ENCODE results near the gene KLHL24.
A peak's percentile ranks its signal among the peaks of the same experiment; 100 is the strongest.
"Not testable (repeated sequence)": the region's sequence is repeated elsewhere in the genome, so short reads cannot be mapped to it uniquely, and the experiment has no call there.

Gene KLHL24

DNA sequence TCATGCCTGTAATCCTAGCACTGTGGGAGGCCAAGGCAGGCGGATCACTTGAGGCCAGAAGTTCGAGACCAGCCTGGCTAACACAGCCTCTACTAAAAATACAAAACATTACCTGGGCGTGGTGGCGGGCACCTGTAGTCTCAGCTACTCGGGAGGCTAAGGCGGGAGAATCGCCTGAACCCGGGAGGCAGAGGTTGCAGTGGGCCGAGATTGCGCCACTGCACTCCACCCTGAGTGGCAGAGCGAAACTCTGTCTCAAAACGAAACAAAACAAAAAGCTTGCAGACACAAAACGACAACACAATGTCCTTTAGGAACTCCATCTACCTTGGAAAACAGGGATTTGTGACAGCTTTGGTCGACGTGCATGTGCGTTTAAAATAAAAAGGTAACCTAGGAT, 716 bp upstream of the KLHL24 start:
- peak overlapping the region; percentile 48 for H3K27ac ChIP-seq (ENCODE audit: low read length)
- H3K4me2 ChIP-seq (ENCODE audit: low read length), result peak overlapping the region; percentile 95
- TF ChIP-seq, protein P1, sequence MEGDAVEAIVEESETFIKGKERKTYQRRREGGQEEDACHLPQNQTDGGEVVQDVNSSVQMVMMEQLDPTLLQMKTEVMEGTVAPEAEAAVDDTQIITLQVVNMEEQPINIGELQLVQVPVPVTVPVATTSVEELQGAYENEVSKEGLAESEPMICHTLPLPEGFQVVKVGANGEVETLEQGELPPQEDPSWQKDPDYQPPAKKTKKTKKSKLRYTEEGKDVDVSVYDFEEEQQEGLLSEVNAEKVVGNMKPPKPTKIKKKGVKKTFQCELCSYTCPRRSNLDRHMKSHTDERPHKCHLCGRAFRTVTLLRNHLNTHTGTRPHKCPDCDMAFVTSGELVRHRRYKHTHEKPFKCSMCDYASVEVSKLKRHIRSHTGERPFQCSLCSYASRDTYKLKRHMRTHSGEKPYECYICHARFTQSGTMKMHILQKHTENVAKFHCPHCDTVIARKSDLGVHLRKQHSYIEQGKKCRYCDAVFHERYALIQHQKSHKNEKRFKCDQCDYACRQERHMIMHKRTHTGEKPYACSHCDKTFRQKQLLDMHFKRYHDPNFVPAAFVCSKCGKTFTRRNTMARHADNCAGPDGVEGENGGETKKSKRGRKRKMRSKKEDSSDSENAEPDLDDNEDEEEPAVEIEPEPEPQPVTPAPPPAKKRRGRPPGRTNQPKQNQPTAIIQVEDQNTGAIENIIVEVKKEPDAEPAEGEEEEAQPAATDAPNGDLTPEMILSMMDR (IDR thresholded peaks at IDR 0.05; ENCODE audit: low read depth, low read length), result no peak
- TF ChIP-seq EZH2phosphoT487 (IDR thresholded peaks at IDR 0.05; ENCODE audit: low read depth), result no peak
- no peaks in the 10 kb centered on the region for H3K27me3 ChIP-seq (ENCODE audit: low read depth, low read length)
- peaks cover 13% of the 10 kb centered on the region for H3K4me1 ChIP-seq (ENCODE audit: low read length)
- H2AFZ ChIP-seq (ENCODE audit: low read depth, low read length), result peak overlapping the region; percentile 99
- H3K9me3 ChIP-seq (ENCODE audit: insufficient read depth, low read length), result no peaks in the 10 kb centered on the region
- peak overlapping the region; percentile 92 for H3K4me3 ChIP-seq (ENCODE audit: low read length)
- H4K20me1 ChIP-seq (ENCODE audit: insufficient read depth, low read length), result no peaks in the 10 kb centered on the region
- H3K36me3 ChIP-seq (replicated peaks; ENCODE audit: low read depth, low read length), result no peaks in the 10 kb centered on the region
- H3K9ac ChIP-seq (ENCODE audit: low read length), result peak overlapping the region; percentile 79
- H3K79me2 ChIP-seq (ENCODE audit: low read length), result peaks cover 11% of the 10 kb centered on the region

DNA sequence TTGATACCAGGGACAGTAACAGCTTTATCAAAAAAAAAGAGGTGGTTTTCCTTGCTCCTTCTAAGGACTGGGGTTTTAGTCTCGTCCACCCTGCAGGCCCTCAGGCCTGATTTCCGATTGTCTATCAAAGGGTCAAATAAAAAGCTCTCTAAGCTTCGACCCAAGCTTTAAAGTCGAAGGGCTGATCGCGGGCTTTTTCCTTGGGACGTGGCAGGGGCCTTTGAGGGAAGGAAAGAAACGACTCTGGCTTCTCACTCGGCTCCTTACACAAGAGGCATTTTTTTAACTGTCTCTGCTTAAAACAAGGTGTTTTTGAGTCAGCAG, 354 bp upstream of the KLHL24 start:
- Histone ChIP-seq H3K4me2 (ENCODE audit: low read length) (peak overlapping the region; percentile 95), H3K4me1 (ENCODE audit: low read length) (peaks cover 13% of the 10 kb centered on the region), H3K36me3 (replicated peaks; ENCODE audit: low read depth, low read length) (no peaks in the 10 kb centered on the region), H3K27ac (ENCODE audit: low read length) (peak overlapping the region; percentile 48), H4K20me1 (ENCODE audit: insufficient read depth, low read length) (no peaks in the 10 kb centered on the region), H3K4me3 (ENCODE audit: low read length) (peak overlapping the region; percentile 92), H3K9ac (ENCODE audit: low read length) (peak overlapping the region; percentile 79), H2AFZ (ENCODE audit: low read depth, low read length) (peak overlapping the region; percentile 99), H3K9me3 (ENCODE audit: insufficient read depth, low read length) (no peaks in the 10 kb centered on the region), H3K27me3 (ENCODE audit: low read depth, low read length) (no peaks in the 10 kb centered on the region), H3K79me2 (ENCODE audit: low read length) (peaks cover 11% of the 10 kb centered on the region)
- TF ChIP-seq EZH2phosphoT487 (IDR thresholded peaks at IDR 0.05; ENCODE audit: low read depth), result no peak
- TF ChIP-seq, protein P1 (IDR thresholded peaks at IDR 0.05; ENCODE audit: low read depth, low read length), result no peak

DNA sequence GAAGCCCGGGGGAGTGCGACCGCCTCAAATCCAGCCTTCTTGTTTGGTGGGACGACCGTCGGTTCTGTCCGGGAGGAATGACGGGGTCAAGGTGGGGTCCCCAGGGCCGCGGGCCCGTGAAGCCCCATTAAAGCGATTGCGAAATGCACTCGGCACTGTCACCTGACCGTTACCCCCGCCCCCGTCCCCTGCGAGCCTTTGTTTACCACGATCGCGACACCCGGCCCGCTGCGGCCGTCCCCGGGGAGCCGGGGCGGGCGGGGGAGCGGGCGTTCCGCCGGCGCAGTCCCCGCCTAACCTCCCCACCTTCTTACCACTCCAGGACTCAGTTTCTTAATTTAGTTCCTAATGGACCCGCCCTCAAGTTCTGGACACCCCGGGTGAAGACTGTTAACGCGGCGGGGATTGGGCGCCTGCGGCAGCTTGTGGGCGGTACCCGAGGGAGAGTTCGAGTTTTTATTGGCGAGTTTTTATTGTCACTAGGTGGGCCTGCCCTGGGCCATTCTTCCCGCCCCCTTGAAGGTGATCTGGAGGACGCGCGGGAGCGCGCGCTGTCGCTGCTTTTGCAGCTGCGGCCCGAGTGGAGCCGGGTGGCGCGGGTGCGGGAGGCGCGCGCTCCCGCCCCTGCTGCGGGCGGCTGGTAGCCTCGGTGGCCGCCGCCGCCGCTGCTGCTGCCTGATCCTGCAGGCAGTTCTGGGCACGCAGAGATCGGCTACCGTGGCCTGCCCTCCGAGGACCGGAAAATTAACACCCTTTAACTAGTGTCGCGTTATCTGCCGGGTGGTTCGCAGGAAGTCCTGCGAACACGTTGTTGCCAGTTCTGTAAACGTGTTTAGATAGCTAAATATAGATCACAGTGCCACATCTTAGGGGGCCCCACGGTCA, 1.0 kb downstream of the KLHL24 start:
- TF ChIP-seq, protein P1 (IDR thresholded peaks at IDR 0.05; ENCODE audit: low read depth, low read length), result no peak
- TF ChIP-seq EZH2phosphoT487 (IDR thresholded peaks at IDR 0.05; ENCODE audit: low read depth), result no peak
- H4K20me1 ChIP-seq (ENCODE audit: insufficient read depth, low read length), result no peaks in the 10 kb centered on the region
- H3K4me3 ChIP-seq (ENCODE audit: low read length), result peak overlapping the region; percentile 92
- peaks cover 13% of the 10 kb centered on the region for H3K4me1 ChIP-seq (ENCODE audit: low read length)
- peak overlapping the region; percentile 60 for H3K27ac ChIP-seq (ENCODE audit: low read length)
- no peaks in the 10 kb centered on the region for H3K9me3 ChIP-seq (ENCODE audit: insufficient read depth, low read length)
- peak overlapping the region; percentile 79 for H3K9ac ChIP-seq (ENCODE audit: low read length)
- H3K79me2 ChIP-seq (ENCODE audit: low read length), result peaks cover 11% of the 10 kb centered on the region
- H2AFZ ChIP-seq (ENCODE audit: low read depth, low read length), result peak overlapping the region; percentile 91
- H3K27me3 ChIP-seq (ENCODE audit: low read depth, low read length), result no peaks in the 10 kb centered on the region
- H3K36me3 ChIP-seq (replicated peaks; ENCODE audit: low read depth, low read length), result no peaks in the 10 kb centered on the region
- peak overlapping the region; percentile 95 for H3K4me2 ChIP-seq (ENCODE audit: low read length)

DNA sequence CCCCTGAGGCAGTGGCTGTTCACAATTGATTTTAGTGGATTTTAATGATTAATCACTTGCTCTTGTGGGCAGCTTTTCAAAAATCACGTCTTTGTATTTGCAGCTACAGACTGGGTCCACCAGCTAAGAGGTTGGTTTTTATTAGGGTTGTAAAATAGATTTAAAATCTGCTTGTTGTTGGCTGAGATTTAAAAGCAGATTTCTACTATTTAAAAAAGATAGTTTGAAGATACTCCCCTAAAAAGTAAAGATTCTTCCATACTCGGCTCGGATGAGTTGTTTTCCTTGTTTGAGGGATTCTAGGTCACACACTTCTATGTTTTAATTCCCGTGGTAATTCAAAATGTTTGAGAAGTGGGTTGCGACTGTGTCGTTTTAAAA, 1.7 kb downstream of the KLHL24 start:
- H3K4me2 ChIP-seq (ENCODE audit: low read length), result peak overlapping the region; percentile 90
- peaks cover 4% of the 10 kb centered on the region; the same call in 1 of the 2 replicates for H4K20me1 ChIP-seq (ENCODE audit: insufficient read depth, low read length)
- no peaks in the 10 kb centered on the region for H3K9me3 ChIP-seq (ENCODE audit: insufficient read depth, low read length)
- no peaks in the 10 kb centered on the region for H3K27me3 ChIP-seq (ENCODE audit: low read depth, low read length)
- H3K79me2 ChIP-seq (ENCODE audit: low read length), result peaks cover 11% of the 10 kb centered on the region
- TF ChIP-seq EZH2phosphoT487 (IDR thresholded peaks at IDR 0.05; ENCODE audit: low read depth), result no peak
- TF ChIP-seq, protein P1 (IDR thresholded peaks at IDR 0.05; ENCODE audit: low read depth, low read length), result no peak
- peak overlapping the region; percentile 52 for H3K27ac ChIP-seq (ENCODE audit: low read length)
- H3K4me3 ChIP-seq (ENCODE audit: low read length), result peak overlapping the region; percentile 92
- peak overlapping the region; percentile 91; the same call in 1 of the 2 replicates for H2AFZ ChIP-seq (ENCODE audit: low read depth, low read length)
- H3K4me1 ChIP-seq (ENCODE audit: low read length), result peaks cover 13% of the 10 kb centered on the region
- H3K36me3 ChIP-seq (replicated peaks; ENCODE audit: low read depth, low read length), result no peaks in the 10 kb centered on the region
- H3K9ac ChIP-seq (ENCODE audit: low read length), result peak overlapping the region; percentile 79

DNA sequence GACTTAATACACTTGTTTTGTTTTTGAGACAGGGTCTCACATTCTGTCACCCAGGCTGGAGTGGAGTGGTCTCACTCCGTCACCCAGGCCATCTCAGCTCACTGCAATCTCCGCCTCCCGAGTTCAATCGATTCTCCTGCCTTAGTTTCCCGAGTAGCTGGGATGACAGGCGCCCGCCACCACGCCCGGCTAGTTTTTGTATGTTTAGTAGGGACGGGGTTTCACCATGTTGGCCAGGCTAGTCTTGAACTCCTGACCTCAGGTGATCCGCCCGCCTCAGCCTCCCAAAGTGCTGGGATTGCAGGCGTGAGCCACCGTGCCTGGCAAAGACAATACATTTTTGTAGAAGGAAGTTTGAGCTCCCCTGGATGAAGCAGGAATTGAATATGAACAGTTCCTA, 2.2 kb downstream of the KLHL24 start:
- peak overlapping the region; percentile 90 for H3K4me2 ChIP-seq (ENCODE audit: low read length)
- peaks cover 11% of the 10 kb centered on the region for H3K79me2 ChIP-seq (ENCODE audit: low read length)
- not testable (repeated sequence) for H3K9me3 ChIP-seq (ENCODE audit: insufficient read depth, low read length); H3K27me3 ChIP-seq (ENCODE audit: low read depth, low read length); H4K20me1 ChIP-seq (ENCODE audit: insufficient read depth, low read length); H3K36me3 ChIP-seq (replicated peaks; ENCODE audit: low read depth, low read length); H3K27ac ChIP-seq (ENCODE audit: low read length); H2AFZ ChIP-seq (ENCODE audit: low read depth, low read length)
- peak overlapping the region; percentile 92 for H3K4me3 ChIP-seq (ENCODE audit: low read length)
- H3K9ac ChIP-seq (ENCODE audit: low read length), result peak overlapping the region; percentile 79; the same call in 1 of the 2 replicates
- peaks cover 13% of the 10 kb centered on the region for H3K4me1 ChIP-seq (ENCODE audit: low read length)
